Activated CD4-positive, CD25-positive, alpha-beta regulatory T cell treated with anti-CD3 and anti-CD28 coated beads, Interleukin-2, amount 50 U/mL, for 16 hours (primary cell): ENCODE results near the gene DLD.
"Not testable (repeated sequence)": the region's sequence is repeated elsewhere in the genome, so short reads cannot be mapped to it uniquely, and the experiment has no call there.

Experiments used
- DNase-seq: peaks from one replicate; pipeline ENCODE4 v3.0.0-alpha.2; 2020; ENCODE audit warnings: low read depth, low spot score

The DLD gene, protein sequence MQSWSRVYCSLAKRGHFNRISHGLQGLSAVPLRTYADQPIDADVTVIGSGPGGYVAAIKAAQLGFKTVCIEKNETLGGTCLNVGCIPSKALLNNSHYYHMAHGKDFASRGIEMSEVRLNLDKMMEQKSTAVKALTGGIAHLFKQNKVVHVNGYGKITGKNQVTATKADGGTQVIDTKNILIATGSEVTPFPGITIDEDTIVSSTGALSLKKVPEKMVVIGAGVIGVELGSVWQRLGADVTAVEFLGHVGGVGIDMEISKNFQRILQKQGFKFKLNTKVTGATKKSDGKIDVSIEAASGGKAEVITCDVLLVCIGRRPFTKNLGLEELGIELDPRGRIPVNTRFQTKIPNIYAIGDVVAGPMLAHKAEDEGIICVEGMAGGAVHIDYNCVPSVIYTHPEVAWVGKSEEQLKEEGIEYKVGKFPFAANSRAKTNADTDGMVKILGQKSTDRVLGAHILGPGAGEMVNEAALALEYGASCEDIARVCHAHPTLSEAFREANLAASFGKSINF

DNA sequence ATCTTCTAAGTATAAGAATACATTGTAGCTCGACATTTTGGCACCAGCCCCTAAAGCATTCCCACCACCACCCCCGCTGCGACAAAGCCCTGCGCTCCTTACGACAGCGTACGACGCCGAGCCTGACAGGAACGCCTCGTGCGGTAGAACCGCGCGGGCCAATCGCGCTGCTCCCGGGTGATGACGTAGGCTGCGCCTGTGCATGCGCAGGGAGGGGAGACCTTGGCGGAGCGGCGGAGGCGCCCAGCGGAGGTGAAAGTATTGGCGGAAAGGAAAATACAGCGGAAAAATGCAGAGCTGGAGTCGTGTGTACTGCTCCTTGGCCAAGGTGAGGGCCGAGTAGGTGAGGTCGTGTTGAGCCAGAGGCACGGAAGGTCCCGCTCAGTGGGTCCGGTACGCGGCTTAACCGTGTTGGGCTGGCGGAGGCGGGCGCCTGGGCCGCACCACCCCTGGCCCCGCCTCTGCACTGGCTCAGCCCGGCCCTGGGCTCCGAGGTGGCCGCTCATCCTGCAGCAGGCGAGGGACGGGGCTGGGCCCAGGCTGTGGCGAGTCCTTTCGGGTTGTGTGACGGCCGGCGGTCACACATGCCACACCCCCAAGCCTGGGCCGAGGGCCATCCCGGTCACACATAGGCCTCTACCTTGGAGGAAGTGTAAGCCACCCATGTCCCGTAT is at the start of gene DLD:
TSS of gene DLD (plus strand) at position 222 of the 674 bp plus-strand sequence. CDS start at position 290, 68 bp downstream.
- peak; percentile 88 for DNase-seq

DNA sequence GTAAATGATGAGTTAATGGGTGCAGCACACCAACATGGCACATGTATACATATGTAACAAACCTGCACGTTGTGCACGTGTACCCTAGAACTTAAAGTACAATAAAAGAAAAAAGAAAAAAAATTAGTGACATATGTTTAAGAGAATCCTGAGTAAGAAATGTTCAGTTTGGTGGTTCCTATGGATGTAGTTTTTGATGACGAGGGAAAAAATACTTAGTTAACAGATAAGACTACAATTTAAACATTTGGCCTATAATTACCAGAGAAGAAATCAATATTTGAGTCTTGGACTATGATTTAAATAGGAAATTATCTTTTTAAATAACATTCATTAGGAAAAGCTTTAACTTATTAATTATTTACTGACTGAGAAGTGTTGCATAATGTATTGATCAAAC is 48.8 kb upstream of the DLD start:
- no peak for DNase-seq

DNA sequence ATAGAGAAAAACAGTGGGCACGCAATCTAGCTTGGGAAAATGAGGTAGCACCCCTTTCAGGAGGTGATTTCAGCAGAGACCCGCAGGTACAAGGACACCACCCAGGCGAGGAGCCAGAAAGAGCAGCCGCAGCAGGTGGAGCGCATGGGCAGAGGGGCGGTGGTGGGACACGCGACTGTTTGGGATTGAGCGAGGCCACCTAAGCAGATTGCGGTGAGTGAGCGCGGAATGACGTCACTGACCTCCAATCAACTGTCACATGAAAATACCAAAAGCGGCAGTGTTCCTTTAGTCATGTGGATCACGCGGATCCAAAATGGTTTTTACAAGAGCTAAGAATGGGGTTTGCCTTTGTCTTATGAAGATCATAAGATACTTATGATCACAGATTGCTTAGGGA is 47.8 kb upstream of the DLD start:
- DNase-seq = no peak

DNA sequence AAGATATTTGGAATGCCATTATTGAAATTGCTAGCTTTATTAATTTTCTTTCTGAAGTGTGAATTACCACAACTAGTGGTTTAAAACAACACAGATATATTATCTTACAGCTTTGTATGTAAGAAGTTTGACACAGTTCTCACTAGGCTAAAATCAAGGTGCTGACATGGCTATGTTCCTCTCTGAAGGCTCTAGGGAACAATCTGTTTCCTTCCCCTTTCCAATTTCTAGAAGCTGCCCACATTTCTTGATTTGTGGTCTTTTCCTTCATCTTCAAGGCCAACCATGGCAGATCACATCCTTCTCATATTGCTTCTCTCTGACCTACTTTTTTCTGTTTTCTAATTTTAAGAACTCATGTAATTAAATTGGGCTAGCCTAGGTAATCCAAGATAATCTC is 44.7 kb upstream of the DLD start:
- no peak for DNase-seq

DNA sequence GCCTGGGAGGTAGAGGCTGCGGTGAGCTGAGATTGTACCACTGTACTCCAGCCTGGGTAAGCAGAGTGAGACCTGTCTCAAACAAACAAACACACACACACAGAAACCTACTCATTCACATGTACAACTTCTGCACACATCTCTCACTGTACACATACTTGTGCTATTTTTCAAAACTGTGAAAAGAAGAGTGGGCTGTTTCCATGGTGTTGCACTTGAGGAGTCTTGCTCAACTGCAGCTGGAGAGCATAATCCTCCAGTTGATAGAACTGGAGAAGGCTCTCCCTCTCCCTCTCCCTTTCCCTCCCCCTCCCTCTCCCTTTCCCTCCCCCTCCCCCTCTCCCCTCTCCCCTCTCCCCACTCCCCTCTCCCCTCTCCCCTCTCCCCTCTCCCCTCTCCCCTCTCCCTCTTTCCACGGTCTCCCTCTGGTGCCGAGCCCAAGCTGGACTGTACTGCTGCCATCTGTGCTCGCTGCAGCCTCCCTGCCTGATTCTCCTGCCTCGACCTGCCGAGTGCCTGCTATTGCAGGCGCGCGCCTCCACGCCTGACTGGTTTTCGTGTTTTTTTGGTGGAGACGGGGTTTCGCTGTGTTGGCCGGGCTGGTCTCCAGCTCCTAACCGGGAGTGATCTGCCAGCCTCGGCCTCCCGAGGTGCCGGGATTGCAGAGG is 43.7 kb upstream of the DLD start:
- DNase-seq = no peak

DNA sequence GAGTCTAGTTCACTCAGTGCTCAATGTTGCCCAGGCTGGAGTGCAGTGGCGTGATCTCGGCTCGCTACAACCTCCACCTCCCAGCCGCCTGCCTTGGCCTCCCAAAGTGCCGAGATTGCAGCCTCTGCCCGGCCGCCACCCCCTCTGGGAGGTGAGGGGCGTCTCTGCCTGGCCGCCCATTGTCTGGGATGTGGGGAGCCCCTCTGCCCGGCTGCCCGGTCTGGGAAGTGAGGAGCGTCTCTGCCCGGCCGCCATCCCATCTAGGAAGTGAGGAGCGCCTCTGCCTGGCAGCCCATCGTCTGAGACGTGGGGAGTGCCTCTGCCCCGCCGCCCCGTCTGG is 43.2 kb upstream of the DLD start:
- not testable (repeated sequence) for DNase-seq

DNA sequence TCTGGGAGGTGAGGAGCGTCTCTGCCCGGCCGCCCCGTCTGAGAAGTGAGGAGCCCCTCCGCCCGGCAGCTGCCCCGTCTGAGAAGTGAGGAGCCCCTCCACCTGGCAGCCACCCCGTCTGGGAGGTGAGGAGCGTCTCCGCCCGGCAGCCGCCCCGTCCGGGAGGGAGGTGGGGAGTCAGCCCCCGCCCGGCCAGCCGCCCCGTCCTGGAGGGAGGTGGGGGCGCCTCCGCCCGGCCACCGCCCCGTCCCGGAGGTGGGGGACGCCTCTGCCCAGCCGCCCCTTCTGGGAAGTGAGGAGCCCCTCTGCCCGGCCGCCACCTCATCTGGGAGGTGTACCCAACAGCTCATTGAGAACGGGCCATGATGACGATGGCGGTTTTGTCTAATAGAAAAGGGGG is 42.8 kb upstream of the DLD start:
- not testable (repeated sequence) for DNase-seq

DNA sequence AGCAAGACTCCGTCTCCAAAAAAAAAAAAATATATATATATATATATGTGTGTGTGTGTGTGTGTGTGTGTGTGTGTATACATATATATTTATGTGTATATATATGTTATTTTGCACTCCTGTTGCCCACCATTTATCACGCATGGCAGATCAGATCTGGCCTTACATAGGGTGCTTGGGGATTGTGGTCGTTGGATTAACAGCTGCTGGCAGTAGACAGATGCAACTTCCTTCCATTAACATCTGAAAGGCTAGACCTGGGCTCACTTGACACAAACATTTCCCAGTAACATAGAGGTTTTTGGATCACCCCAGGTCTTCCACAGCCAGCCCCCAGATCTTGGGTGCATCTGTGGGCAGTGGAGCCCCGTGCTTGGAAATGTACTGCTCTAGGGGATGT is 40.8 kb upstream of the DLD start:
- DNase-seq = no peak

DNA sequence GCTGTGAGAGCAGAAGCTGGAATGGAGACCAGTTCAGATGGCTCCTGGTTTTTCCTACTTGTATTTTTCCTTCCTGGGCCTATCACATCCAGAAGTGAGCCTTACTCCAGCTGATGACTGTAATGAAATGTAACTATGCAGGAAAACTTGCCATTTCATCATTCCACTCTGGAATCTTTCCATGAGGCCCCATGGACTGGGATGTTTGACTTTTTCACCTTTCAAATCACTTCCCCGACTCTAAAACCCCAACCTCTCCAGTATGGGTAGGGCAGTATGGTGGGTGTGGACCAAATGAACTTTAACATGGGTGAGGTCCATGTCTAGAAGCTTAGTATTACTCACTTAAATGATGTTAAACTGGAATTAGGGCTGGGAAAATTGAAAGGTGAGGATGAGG is 40.3 kb upstream of the DLD start:
- DNase-seq = no peak

DNA sequence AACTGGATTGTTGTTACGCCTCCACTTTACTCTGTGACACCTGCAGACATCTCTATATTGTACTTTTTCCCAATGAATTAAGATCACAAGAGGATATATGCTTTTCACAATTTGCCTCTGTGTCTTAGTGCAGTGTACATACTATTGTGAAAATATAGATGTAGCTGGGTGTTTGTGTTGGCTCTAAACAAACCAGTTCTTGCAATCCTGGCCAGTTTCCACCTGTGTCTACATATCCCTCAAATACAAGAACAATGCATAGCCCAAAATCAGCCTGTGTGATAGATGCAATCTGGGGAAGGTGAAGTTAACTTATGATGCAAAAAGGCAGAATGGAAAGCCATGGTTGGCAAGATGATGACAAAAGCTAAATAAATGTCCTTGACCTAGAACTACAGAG is 36.5 kb upstream of the DLD start:
- DNase-seq = no peak

DNA sequence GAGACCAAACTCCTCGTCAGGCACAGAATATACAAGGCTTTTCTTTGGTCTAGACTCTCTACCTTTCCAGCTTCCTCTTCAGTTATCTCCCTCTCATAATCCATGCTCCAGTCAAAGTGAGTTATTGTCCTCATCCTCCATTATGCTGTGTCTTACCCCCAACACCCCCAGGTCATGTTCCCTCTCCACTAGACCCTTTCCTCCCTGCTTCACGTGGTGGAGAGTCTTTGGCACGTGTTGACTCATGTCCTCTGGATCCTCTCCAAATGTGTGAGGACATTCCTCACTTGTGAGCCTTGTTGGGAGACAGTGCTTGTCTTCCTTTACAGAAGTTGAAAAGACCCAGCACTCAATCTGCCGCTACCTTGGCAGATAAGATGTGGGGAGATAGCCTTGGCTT is 36.0 kb upstream of the DLD start:
- DNase-seq = no peak

DNA sequence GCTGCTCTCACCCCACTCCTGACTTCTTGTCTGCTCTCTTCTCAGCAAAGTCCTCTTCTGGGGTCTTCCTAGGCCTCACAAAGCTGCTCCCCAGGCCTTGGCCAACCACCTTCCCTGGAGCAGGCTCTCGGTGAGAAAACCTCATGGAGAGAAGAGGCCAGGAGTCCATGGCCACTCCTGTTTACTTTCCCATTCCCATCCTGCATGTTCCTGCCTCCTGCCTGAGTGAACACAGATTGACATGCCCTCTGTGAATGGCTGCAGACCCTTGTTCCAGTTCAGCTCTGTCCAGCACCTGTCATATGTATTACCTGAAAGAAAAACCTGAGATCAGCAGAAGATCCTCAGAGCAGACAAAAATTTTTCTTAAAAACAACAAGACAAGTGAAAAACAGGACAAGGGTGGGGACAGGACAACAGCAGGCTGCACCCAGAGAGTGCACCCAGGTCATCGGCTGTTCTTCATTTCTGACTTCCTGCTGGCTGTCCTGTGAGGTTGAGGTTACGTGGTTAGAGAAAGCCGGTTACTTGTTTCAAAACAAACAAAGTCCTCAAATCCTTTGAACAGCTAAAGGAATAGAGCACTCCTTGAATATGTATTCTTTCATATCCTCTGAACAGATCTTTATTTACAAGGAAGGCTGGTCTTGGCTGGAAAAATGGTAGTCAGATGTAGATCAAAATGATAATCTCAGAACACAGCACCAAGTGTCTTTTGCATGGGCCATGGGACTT is 34.0 kb upstream of the DLD start:
- DNase-seq = no peak

DNA sequence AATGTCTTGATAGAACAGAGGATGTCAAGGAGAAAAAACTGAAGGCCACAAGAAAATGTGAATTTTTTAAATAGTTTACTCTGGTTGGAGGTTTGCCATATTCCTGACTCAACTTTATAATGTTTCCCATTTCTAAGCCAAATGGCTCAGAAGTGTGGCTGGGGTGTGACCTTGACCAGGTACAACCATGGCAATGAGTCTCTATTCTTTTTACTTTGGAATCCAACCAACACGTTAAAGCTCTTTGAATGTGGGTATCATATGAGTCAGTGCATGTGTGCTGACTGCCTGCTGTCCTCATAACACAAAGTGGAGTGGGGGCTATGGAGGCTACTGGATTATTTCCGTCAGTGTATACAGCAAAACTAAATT is 33.5 kb upstream of the DLD start:
- no peak for DNase-seq

DNA sequence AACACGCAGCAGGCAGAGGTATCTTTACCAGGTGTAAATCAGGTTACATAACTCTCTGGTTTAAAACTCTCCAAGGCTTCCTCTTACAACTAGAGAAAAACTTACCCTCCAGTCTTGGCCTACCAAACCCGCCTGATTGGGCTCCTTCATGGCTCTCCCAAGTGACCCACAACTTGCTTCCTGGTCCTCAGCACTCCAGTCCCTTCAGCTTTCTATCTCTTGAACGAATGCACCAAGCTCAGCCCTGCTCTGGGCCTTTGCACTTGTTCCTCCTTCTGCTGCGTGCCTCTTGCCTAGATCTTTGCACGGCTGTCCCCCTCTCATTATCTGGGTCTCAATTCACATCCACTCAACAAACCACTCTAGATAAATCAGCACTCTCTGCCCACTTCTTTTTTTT is 32.7 kb upstream of the DLD start:
- no peak for DNase-seq

DNA sequence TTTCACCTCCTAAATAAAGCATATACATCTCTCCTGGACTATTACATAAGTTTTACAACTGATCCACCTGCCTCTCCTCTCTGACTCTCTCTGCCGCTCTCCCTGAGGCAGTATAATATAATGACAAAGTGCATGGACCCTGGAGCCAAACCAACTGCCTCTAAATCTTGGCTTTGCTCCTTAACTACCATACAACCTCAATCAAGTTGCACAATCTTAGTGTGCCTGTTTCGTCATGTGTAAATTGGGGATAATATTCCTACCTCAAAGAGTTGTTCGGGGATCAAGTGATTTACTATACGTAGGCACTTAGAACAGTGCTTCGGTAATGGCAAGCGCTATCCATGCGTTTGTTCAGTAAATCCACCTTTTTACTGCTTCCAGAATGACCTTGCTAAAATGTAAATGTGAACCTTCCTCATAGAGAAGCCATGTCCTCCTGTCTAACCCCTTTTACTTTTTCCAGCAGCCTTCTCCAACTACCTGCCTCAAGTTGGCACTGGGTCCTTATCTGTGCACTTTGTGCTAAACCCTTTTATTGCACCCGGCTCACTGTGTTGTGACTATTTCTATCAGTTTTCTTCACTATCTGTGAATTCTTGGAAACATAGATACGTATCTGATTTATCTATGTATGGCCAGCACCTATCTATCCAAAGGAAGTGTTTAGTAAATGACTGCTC is 30.6 kb upstream of the DLD start:
- no peak for DNase-seq

DNA sequence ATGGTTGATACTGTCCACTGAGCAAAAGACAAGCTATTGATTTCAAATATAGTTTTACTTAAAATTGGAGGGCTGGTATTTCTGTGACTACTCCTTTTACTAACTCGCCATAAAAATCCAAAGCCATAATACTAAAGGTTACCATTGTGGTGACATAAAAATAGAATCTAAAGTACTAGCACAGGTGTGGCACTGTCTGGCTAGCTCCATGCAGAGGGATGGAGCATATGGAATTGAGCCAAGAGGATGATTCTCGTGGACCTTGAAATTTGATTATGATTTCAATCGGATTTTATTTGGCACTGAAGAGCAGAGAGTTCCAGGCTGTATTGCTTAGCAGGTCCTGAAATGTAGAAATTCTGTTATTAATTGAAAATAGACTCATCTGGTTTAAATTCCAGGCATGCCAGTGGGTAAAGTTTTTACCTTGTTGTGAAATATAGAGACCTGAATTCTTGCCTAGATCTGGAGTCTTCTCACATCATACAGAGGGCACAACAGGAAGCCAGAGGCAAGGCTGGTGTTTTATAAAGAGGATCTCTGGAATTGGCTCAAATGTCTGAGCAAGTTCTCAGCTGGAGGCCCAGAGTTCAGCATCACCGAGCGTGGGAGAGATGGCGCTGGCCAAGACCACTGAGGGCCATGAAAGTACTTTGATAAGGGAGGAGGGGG is 29.9 kb upstream of the DLD start:
- no peak for DNase-seq

DNA sequence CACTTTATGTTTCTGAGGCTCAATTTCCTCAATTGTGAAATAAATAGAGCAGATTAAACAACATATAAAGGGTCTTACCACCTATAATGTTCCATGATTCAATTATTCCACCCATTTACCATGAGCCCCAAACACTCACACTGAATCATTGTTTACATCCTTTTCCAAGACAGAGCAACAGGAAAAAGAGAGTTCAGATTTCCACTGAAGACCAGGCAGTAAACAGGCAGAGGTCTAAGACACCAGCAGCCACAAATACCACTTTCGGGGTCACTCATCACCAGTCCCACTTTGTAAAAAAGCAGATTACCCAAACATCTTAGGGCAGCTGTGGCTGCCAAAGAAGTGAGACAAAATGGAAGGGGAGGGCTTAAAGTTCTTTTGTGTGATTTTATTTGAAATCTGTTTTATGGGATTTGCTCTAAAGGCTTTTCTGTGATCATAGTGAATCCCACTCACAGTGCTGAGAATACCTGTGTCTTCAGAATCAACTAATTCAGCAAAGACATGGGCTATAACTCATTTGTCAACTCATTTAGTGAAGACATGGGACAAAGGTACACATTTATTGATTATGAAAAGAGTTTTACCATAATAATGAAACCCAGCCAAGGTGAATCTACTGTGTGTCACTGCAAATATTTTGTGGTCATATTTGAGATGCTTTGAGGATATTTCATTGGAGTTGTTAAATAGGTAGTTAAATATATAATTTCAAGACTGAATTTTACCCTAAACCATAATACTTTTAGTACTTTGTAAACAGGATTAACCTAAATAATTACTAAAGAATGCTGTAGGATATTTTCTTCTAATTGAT is 24.8 kb upstream of the DLD start:
- DNase-seq = no peak

DNA sequence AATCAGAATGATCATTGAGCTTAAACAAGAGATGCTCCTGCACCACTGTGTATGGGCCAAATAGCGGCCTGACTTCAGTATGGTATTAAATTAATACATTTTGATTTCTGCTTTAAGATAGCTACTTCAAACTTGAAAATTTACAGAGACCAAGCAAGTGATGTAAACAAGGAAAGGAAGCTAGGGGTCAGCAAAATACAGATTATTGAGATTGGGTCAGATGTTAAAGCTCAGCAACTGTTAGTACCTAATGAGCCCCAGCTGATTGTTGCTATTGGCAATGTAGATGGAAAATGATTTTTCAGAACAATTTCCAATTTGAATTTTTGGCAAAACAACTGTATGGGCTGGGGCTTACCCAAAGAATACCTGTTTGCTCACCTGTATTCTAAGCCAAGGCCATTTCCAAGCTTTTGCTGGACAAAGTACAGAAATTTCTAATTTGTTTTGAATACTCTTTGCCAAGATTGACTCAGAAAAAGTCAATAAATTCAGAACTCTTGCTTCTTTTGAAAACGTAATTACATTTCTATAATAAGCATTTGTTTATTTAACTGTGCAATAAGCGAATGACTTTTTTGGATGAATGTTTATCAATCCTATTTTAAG is 23.0 kb upstream of the DLD start:
- no peak for DNase-seq

DNA sequence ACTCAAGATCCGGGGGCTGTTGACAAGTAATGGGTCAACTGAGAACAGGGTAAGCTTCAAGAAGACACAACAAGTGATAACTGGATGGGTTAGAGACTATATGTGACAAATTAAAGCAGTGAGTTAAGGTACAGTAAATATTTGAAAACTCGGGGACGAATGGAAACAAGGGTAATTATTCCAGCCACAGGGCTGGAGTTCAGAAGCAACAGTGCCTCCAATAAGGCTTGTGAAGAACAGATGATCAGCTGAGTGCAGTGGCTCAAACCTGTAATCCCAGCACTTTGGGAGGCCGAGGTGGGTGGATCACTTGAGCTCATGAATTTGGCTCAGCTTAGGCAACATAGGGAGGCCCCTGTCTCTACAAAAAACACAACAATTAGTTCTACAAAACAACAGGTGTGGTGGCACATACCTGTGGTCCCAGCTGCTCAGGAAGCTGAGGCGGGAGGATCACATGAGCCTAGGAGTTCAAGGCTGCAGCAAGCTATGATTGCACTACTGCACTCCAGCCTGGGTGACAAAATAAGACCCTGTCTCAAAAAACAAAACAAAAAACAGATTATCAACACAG is 20.5 kb upstream of the DLD start:
- no peak for DNase-seq
